ENCODE measurements around the gene NEUROG1. TPM values are rescaled to one million over a fixed set of nuclear protein-coding genes. Genes with fewer than 3 reads are reported as not detected.

NEUROG1 gene
- total and polyA plus RNA-seq, 2 of the 13 experiments (the other 11 are each of a cell fraction or from before 2014, with no cell fraction given): not detected

GRCh38 chr5:135504376-135504775 lies 31.4 kb downstream of the NEUROG1 start:
- POLR2A ChIA-PET: no interaction called here
- DNase-seq (ENCODE audit: low spot score) (no peak), FAIRE-seq (no peak), ATAC-seq (no peak)
- WGBS (ENCODE audit: low lambda C conversion rate): 82% methylated on average over 3 of the region's 3 CpGs
- Histone ChIP-seq H4K20me1 (ENCODE audit: insufficient read depth, low read length) (no peaks in the 10 kb centered on the region), H3K79me2 (ENCODE audit: insufficient read depth, low read length) (no peaks in the 10 kb centered on the region), H3K36me3 (replicated peaks in 1 of 2; ENCODE audit: control insufficient read depth in 1 of 2, insufficient read depth in 2 of 2, low read length in 2 of 2) (no peaks in the 10 kb centered on the region), H3K9me3 (ENCODE audit: low read length) (no peaks in the 10 kb centered on the region), H3K4me3 (replicated peaks in 1 of 3; ENCODE audit: insufficient read depth in 1 of 3, low read depth in 2 of 3, low read length in 3 of 3) (no peak overlapping the region), H3K9ac (ENCODE audit: insufficient read depth, low read depth, low read length) (no peak overlapping the region), H3K27me3 (ENCODE audit: control insufficient read depth in 1 of 2, insufficient read depth in 2 of 2, low read length in 2 of 2) (peaks cover 1 to 8% of the 10 kb centered on the region in 2 experiments; a peak in 3 of 5 replicates), H3K27ac (ENCODE audit: extremely low read length, insufficient read depth, low read length) (no peak overlapping the region), H3K4me1 (ENCODE audit: insufficient read depth, low read length) (peaks cover 10% of the 10 kb centered on the region), H3K4me2 (ENCODE audit: low read depth, low read length) (no peak overlapping the region), H2AFZ (ENCODE audit: low read length) (no peak overlapping the region)
- in situ Hi-C loops (cut with HindIII; ENCODE audit: extremely low pct_ligation_motif_present, low pct_unique_long_range_greater_than_20kb): no loop called here
- no peak for TF ChIP-seq ELF4 (CRISPR knock-in tag; IDR thresholded peaks at IDR 0.05; ENCODE audit: borderline replicate concordance)
- TF ChIP-seq DBP (CRISPR knock-in tag; IDR thresholded peaks at IDR 0.05; ENCODE audit: not compliant biosample characterization): no peak
- no peak for TF ChIP-seq SAP130 (CRISPR knock-in tag; IDR thresholded peaks at IDR 0.05; ENCODE audit: low read depth)
- no peak for TF ChIP-seq ONECUT2 (CRISPR knock-in tag; IDR thresholded peaks at IDR 0.05)
- TF ChIP-seq BRF2 (CRISPR knock-in tag; IDR thresholded peaks at IDR 0.05): no peak
- no peak for TF ChIP-seq ZSCAN29 (CRISPR knock-in tag; conservative IDR thresholded peaks at IDR 0.05)
- intact Hi-C loops (cut with micrococcal nuclease; ENCODE audit: unreplicated experiment): no loop called here
- CTCF ChIA-PET (ENCODE audit: low intra/inter-chr PET ratio, low total read pairs): no interaction called here
- no TSS peak for BruUV-seq (replicated peaks)

- no peak for FAIRE-seq
- H3K4me3 ChIP-seq (replicated peaks in 1 of 3; ENCODE audit: insufficient read depth in 1 of 3, low read depth in 2 of 3, low read length in 3 of 3): no peak overlapping the region
Measured at GRCh38 chr5:135503871-135504270, 31.9 kb downstream of the NEUROG1 start.

More at GRCh38 chr5:135503871-135504270, 31.9 kb downstream of the NEUROG1 start:
- WGBS (ENCODE audit: low lambda C conversion rate): 56% methylated on average over 4 of the region's 4 CpGs
- peaks cover 7% of the 10 kb centered on the region for H3K4me1 ChIP-seq (ENCODE audit: insufficient read depth, low read length)
- peaks cover 0 to 9% of the 10 kb centered on the region in 2 experiments; a peak in 2 of 5 replicates for H3K27me3 ChIP-seq (ENCODE audit: control insufficient read depth in 1 of 2, insufficient read depth in 2 of 2, low read length in 2 of 2)
- H3K79me2 ChIP-seq (ENCODE audit: insufficient read depth, low read length): no peaks in the 10 kb centered on the region
- H3K9me3 ChIP-seq (ENCODE audit: low read length): no peaks in the 10 kb centered on the region
- DNase-seq (ENCODE audit: low spot score) (no peak), ATAC-seq (no peak)
- H3K9ac ChIP-seq (ENCODE audit: insufficient read depth, low read depth, low read length): no peak overlapping the region
- no peak overlapping the region for H2AFZ ChIP-seq (ENCODE audit: low read length)
- no peaks in the 10 kb centered on the region for H3K36me3 ChIP-seq (replicated peaks in 1 of 2; ENCODE audit: control insufficient read depth in 1 of 2, insufficient read depth in 2 of 2, low read length in 2 of 2)
- TF ChIP-seq ZNF782 (CRISPR knock-in tag; IDR thresholded peaks at IDR 0.05; ENCODE audit: borderline replicate concordance) (no peak), ZKSCAN5 (CRISPR knock-in tag; IDR thresholded peaks at IDR 0.05) (no peak), THAP7 (CRISPR knock-in tag; IDR thresholded peaks at IDR 0.05) (no peak), ZC3H13 (CRISPR knock-in tag; IDR thresholded peaks at IDR 0.05) (no peak), FOXP1 (IDR thresholded peaks at IDR 0.05) (no peak), FOXP1 (CRISPR knock-in tag; IDR thresholded peaks at IDR 0.05) (no peak), MAFF (IDR thresholded peaks at IDR 0.05; ENCODE audit: low read depth, low read length) (no peak), ZSCAN22 (CRISPR knock-in tag; IDR thresholded peaks at IDR 0.05) (no peak), SMARCE1 (IDR thresholded peaks at IDR 0.05; ENCODE audit: borderline replicate concordance) (no peak), XRCC5 (optimal IDR thresholded peaks at IDR 0.05; ENCODE audit: low read length) (no peak), ZNF530 (CRISPR knock-in tag; IDR thresholded peaks at IDR 0.05; ENCODE audit: low read depth) (no peak)
- intact Hi-C loops (cut with micrococcal nuclease; ENCODE audit: unreplicated experiment) (no loop called here), in situ Hi-C loops (cut with HindIII; ENCODE audit: extremely low pct_ligation_motif_present, low pct_unique_long_range_greater_than_20kb) (no loop called here)
- POLR2A ChIA-PET: no interaction called here
- H4K20me1 ChIP-seq (ENCODE audit: insufficient read depth, low read length): no peaks in the 10 kb centered on the region
- CTCF ChIA-PET (ENCODE audit: low intra/inter-chr PET ratio, low total read pairs): no interaction called here
- no TSS peak for BruUV-seq (replicated peaks)
- H3K27ac ChIP-seq (ENCODE audit: extremely low read length, insufficient read depth, low read length): no peak overlapping the region
- no peak overlapping the region for H3K4me2 ChIP-seq (ENCODE audit: low read depth, low read length)
